HG03520 (cell line): ENCODE data around the gene FBXO27.
A peak's percentile ranks its signal among the peaks of the same experiment; 100 is the strongest.
"Not testable (repeated sequence)": the region's sequence is repeated elsewhere in the genome, so short reads cannot be mapped to it uniquely, and the experiment has no call there.

Experiments used
- ATAC-seq: cut with Tn5 transposase; IDR thresholded peaks from one replicate; pipeline ENCODE4 v1.9.1; 2021; ENCODE audit warnings: mild to moderate bottlenecking, moderate library complexity; ENCODE audit not compliant: unreplicated experiment

FBXO27 gene

DNA sequence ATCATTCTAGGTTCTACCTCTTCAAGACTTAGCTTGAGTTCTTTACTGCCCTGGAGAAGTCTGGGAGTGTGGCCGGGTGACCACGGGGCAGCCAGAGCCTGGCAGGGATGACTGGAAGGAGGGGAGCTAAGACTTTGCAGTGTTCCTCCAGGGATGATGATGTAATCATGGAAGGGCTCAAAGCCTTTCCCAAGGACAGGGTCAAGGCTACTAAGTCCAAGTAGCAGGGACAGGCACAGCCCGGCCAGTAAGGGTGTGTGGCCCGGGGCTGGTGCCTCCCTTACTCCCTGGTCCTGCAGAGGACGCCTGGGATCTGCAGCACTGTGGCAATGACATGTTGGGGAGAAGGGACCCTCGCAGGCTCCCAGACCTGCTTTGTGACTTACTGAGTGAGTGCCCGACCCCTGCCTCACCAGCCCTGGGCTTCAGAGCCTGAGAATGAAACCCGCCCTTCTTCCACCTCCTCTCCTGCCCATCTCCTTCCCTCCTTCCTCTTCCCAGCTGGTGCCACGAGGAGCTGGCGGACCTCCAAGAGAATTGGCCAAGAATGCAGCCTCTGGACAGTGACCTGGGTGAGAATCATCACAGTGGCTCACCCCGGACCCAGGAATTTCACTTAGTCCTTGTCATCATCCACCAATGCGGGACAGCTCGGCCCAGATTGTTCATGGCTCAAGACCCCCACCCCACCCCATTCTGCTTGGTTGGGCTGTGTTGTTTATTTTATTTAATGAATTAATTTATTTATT is 41.2 kb downstream of the FBXO27 start:
- ATAC-seq, result no peak

DNA sequence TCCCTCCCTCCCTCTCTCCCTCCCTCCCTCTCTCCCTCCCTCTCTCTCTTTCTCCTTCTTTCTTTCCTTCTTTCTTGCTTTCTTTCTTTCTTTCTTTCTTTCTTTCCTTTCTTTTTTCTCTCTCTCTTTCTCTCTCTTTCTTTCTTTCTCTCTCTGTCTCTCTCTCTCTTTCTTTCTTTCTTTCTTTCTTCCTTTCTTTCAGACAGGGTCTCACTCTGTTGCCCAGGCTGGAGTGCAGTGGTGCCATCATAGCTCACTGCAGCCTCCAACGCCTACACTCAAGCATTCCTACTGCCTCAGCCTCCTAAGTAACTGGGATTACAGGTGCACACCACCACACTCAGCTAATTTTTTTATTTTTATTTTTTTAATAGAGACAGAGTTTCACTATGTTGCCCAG is 42.7 kb downstream of the FBXO27 start:
- ATAC-seq, result not testable (repeated sequence)

DNA sequence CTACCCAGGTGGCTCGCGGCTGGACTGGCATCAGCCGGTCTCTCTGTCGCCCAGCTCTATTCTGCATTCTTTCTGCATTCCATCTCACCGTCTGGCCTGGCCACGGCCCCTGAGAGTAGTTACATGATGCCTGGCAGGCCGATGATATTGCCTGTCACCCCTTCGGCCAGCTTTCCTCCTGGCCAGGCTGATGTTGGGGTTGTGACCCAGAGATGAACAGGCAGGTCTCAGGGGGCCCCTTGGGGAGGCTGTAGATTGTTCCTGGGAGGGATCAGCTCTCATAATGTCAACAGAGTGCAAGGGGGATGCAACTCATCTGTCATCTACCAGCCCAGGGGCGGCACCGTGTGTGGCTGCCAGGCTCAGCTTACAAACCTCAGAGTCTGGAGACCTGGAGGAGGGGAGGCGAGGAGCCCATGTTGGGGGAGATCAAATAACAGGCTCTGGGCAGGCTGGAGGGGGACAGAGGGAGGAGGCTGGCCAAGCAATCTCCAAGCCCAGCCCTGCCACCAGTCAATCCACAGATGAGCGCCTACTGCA is 43.2 kb downstream of the FBXO27 start:
- no peak for ATAC-seq

DNA sequence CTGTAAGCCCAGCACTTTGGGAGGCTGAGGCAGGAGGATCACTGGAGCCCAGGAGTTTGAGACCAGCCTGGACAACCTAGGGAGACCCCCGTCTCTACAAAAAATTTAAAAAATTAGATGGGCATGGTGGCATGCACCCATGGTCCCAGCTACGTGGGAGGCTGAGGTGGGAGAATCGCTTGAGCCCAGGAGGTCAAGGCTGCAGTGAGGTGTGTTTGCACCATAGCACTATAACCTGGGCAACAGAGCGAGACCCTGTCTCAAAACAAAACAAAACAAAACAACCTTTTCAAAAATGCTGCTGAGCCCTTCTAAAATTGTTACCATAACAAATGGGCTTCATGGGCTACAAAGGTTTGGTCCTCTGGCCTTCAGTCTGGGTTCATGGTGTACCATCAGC is 43.7 kb downstream of the FBXO27 start:
- ATAC-seq, result not testable (repeated sequence)

DNA sequence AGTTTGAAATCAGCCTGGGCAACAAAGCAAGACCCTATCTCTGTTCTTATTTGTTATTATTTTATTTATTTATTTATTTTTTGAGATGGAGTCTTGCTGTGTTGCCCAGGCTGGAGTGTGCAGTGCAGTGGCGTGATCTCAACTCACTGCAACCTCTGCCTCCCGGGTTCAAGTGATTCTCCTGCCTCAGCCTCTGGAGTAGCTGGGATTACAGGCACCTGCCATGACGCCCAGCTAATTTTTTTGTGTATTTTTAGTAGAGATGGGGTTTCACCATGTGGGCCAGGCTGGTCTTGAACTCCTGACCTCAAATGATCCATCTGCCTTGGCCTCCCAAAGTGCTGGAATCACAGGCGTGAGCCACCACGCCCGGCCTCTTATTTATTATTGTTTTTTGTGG is 44.6 kb downstream of the FBXO27 start:
- ATAC-seq, result not testable (repeated sequence)

DNA sequence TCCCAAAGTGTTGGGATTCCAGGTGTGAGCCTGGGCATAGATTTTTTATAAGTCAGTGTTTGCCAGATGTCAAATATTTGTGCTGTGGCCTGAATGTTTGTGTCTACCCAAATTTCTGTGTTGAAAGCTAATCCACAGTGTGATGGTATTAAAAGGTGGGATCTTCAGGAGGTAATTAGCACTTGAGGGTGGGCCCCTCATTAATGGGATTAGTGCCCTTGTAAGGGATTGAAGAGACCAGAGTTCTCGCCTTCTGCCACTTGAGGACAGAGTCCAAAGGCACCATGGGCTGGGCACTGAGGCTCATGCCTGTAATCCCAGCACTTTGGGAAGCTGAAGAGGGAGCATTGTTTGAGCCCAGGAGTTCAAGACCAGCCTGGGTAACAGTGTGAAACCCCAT is 47.1 kb downstream of the FBXO27 start:
- no peak for ATAC-seq

DNA sequence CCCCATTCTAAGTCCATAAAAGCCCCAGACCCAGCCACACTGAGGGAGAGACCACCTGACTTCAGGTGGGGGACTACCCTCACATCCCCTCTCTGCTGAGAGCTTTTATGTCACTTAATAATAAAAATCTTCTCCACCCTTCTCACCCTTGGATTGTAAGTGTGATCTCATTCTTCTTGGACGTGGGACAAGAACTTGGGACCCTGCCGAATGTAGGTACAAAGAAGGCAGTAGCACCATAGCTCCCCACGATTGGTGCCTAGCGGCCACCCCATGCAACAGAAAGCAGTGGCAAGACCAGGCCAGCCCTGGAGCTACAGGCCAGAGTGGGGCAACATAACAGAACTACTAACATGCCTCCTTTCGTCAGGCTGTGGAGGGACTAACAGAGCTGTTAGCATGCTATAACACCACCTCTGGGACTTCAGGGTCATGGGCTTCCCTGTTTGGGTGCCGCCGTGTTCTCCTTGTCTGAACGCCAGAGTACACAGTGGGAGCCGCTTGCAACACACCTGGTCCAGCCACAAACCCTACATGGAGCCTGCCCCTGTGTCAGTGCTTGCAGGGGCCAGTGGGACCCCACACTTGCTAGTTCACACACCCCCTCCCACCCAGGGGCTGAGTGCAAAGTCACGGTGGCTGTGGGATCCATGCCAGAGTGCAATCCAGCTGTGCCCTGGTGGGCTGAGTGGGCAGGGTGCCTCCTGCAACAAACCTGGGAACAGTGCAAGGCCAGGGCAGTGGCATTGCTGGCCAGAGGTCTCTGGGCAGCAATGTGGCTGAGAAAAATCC is 51.6 kb downstream of the FBXO27 start:
- ATAC-seq, result no peak

DNA sequence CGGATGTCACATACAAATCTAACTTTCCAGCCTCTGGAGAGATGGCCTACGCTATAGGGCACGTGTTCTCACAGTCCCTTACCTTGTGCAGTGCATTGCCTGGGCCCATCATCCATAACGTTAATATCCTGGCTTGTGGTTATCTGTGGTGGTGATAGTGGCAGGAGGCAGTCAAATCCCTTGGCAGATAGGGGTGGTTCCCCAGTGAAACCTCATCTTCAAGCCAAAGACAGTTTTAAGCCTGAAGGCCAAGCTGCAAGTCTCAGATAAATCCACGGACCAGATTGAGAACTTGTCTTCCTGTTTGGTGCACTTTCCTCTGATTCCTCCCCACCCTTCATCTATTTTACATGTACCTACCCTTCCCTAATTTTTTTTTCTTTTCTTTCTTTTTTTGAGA is 52.5 kb downstream of the FBXO27 start:
- ATAC-seq, result no peak

DNA sequence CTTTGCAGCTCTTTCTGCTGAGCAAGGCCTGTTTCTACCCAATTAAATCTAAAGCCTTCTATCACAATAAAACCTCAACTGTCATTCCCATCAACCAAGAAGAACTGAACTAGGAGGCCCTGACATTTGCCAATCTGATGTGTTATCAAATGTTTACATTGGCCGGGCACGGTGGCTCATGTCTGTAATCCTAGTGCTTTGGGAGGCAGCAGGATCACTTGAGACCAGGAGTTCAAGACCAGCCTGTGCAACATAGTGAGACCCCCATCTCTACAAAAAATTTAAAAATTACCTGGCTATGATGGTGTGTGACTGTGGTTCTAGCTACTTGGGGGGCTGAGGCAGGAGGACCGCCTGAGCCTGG is 54.0 kb downstream of the FBXO27 start:
- no peak for ATAC-seq

DNA sequence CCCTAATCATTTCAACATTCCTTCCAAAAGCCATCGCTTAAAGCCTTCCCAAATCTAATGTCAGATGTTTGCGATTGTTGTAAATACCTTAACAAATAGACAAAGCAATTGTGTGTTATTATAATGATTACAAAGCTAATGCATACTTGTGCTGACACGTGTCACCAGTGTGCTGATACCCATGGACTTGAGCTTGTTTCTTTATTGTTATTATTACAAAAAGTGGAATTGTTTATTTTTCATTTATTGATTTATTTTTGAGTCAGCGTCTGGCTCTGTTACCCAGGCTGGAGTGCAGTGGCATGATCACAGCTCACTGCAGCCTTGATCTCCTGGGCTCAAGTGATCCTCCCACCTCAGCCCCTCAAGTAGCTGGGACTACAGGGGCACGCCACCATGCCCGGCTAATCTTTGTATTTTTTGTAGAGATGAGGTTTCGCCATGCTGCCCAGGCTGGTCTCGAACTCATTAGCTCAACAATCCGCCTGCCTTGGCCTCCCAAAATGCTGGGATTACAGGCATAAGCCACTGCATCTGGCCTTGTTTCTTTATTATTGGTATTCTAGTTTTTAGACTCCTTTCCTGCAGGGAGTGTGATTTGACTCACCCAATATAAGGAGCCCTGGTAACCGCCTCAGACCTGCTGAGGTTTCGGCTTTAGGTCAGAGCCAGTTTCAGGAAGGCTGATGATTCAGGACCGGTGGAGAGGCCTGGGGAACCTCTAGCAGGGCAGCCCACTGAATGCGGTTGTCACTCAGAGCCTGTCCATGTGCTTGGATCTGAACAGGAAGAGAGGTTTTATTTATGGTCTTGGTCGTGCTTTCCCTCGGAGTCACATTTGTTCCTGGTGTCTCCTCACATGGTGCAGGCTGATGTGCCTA is 54.7 kb downstream of the FBXO27 start:
- ATAC-seq, result peak; percentile 48

DNA sequence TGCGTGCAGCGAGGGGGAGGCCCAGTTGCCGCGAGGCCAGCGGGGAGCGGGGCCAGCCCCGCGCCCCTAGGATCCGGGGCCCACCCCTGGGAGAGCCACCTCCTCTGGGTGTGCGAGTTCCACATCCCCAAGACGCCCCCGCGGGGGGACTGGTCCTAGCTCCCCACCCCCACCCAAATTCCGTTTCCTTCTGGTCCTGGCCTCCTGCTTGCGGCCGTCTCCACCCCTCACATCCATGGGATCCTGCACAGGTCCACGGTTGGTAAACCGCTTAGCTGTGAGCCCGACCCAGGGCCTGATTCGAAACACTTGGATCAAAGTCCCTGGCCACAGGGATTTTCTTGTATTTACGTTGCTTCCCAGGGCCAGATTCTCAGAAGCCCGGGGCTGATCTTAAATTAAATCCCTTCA is 56.5 kb downstream of the FBXO27 start:
- no peak for ATAC-seq

DNA sequence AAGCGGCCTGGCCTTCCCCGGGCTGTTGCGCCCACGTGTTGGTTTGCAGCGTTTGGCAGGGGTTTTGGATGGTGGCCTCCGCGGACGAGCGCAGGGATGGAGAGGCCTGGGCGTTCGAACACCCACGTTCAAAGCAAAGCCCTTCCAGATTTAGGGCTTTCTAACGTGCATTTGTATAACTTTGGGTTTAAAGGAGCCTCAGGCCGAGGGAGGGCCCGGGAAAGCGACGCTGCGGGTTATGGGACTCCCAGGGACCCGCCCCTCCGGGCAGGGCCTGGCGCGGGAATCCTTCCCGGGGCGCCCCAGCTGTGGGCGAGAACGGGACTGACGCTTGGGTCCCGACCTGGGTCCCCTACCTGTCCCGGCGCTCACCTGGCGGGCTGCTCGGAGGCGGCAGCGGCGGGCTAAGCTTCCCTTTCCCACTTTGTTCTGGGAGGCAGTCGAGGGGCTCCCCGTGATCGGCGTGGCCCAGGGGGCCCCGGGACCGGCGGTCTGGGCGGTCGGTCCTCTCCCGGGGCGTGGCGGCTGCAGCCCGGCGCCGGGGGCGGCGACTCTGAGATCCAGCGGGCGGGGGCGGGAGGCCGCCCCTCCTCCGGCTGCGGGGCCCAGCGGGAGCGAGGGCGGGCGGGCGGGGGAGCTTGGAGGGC is 57.0 kb downstream of the FBXO27 start, which contains the start of gene FBXO17:
TSS of gene FBXO17 (minus strand) at position 529 of the 647 bp plus-strand sequence. CDS start 25,423 bp downstream, outside the sequence.
- ATAC-seq, result no peak

DNA sequence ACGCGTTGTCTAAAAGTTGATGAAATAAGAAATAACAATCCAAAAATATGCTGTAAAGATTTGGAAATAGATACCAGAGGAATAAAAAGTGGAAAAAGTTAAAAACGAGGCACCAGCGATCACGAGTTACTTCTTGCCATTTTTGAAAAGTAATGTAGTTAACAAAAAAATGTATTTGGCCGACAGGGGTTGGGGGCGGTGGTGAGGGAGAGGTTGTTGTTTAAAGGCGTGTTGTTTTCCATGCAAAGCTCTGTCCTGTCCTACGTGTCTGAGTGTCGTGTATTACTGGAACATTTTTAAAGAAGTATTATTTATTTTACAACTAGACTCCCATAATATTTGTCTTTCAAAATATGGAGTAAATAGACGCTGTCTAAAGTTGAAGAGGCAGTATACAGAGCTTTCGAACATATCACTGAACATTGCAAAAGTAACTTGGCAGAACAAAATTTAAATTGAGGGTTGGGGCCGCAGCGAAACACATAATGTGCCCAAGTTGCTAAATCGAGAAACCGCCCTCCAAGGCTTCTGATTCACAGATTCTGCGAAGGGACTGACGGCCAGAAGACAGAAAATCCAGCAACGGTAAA is 57.6 kb downstream of the FBXO27 start:
- ATAC-seq, result no peak
